PC-9 (cell line): ENCODE data around the gene HS6ST1. TPM values are rescaled to one million over a fixed set of nuclear protein-coding genes. Genes with fewer than 3 reads are reported as not detected.

Experiments used
- BruUV-seq: library from RNA; stranded (reverse); fragments of 400-500 nt; replicated peaks from 2 replicates; lab custom pipeline; 2021; lab: Mats Ljungman, UMichigan
- CTCF ChIA-PET: fragments of 300-600 bp; sonication (Branson Sonifier 250); formaldehyde crosslinking; loops from one replicate; lab custom pipeline; 2022; ENCODE audit warnings: antibody characterized with exemption; lab: Charles Lee
- POLR2A ChIA-PET: fragments of 300-600 bp; sonication (Branson Sonifier 250); formaldehyde crosslinking; loops from one replicate; lab custom pipeline; 2022; ENCODE audit warnings: antibody characterized with exemption; ENCODE audit not compliant: unreplicated experiment; lab: Charles Lee
- DNase-seq, 2 experiments: peaks; one replicate each; pipeline versions ENCODE4 v3.0.0 to v3.0.0-alpha.2; 2015 to 2022; ENCODE audit warnings: mixed read lengths in 1 of 2
- H2AFZ ChIP-seq: fragments of 200-600 bp; sonication (generic); 2 replicates; pipeline ENCODE4 v1.8.1; 2017; ENCODE audit warnings: antibody characterized with exemption
- H3F3A ChIP-seq: fragments of 200-600 bp; sonication (generic); 2 replicates; pipeline ENCODE4 v1.8.1; 2017; ENCODE audit warnings: antibody characterized with exemption, mild to moderate bottlenecking, low read depth; ENCODE audit not compliant: insufficient read depth
- H3K27ac ChIP-seq: fragments of 200-600 bp; sonication (generic); 2 replicates; pipeline ENCODE4 v1.6.1; 2016; ENCODE audit warnings: mixed run types
- H3K27me3 ChIP-seq: fragments of 200-600 bp; sonication (generic); 2 replicates; pipeline ENCODE4 v1.6.1; 2016; ENCODE audit warnings: low read depth, mixed run types; ENCODE audit not compliant: insufficient read depth
- H3K36me3 ChIP-seq: fragments of 200-600 bp; sonication (generic); 2 replicates; pipeline ENCODE4 v1.6.1; 2016; ENCODE audit warnings: low read depth, mixed run types
- H3K4me1 ChIP-seq: fragments of 200-600 bp; sonication (generic); replicated peaks from 2 replicates; pipeline ENCODE4 v1.6.1; 2016; ENCODE audit warnings: mixed run types; ENCODE audit not compliant: insufficient read depth
- H3K4me2 ChIP-seq: fragments of 200-600 bp; sonication (generic); 2 replicates; pipeline ENCODE4 v1.6.1; 2017; ENCODE audit warnings: mixed run types
- H3K4me3 ChIP-seq: fragments of 200-600 bp; sonication (generic); 2 replicates; pipeline ENCODE4 v1.6.1; 2016; ENCODE audit warnings: mixed run types
- H3K79me2 ChIP-seq: fragments of 200-600 bp; sonication (generic); 2 replicates; pipeline ENCODE4 v1.6.1; 2017; ENCODE audit warnings: low read depth, mixed run types
- H3K9me2 ChIP-seq: fragments of 200-600 bp; sonication (generic); 2 replicates; pipeline ENCODE4 v1.8.1; 2017; ENCODE audit warnings: mild to moderate bottlenecking; ENCODE audit not compliant: insufficient read depth
- H3K9me3 ChIP-seq: fragments of 200-600 bp; sonication (generic); 2 replicates; pipeline ENCODE4 v1.8.1; 2016; ENCODE audit warnings: low read depth; ENCODE audit not compliant: insufficient read depth
- H4K20me1 ChIP-seq: fragments of 200-600 bp; sonication (generic); 2 replicates; pipeline ENCODE4 v1.8.1; 2017; ENCODE audit not compliant: insufficient read depth
- CTCF ChIP-seq: fragments of 200-600 bp; sonication (generic); conservative IDR thresholded peaks from 2 replicates; pipeline ENCODE4 v1.6.1; 2017; ENCODE audit warnings: mixed run types, antibody characterized with exemption, mild to moderate bottlenecking, moderate library complexity
- EZH2 ChIP-seq: fragments of 200-600 bp; sonication (generic); IDR thresholded peaks from 2 replicates; pipeline ENCODE4 v1.8.0; 2017; ENCODE audit warnings: antibody characterized with exemption, low read depth
- intact Hi-C: fragments of 100-400 bp; cut with micrococcal nuclease; formaldehyde crosslinking; loops from one replicate; pipeline ENCODE4 v1.10.0; 2022; ENCODE audit not compliant: unreplicated experiment
- total RNA-seq: library from RNA; stranded (reverse); gene quantifications from 2 replicates; pipeline ENCODE4 v1.2.3, GENCODE V29; 2021

HS6ST1 gene
- total RNA-seq, 1 experiment from 2014 or later = 20.2 TPM

DNA sequence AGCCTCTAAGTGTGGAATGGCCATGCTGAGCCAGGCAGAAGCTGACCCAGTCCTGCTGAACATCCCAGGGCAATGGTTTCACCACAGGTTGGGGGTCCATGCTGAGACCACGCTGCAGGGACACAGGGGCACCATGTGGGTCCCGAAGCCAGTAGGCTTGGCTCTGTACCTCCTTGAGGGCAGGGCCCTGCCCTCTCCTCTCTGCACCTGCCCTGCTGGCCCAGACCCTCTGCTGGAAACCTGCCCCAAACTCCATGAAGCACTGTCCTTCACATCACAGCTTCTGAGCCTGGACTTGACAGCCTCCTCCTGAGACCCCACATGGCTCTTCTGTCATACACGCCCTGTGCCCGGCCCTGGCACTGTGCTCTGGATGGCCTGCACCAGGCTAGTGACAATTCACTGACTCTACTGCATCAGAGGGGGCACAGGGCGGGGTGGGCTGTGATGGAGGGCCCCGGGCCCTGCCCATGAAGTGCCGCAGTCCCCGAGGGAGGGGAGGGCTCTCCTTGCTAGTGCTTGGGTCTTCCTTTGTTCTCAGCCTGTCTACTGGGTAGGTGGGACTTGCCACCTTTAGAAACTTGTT, 24.7 kb downstream of the HS6ST1 start:
- Histone ChIP-seq H3K27me3 (no peaks in the 10 kb centered on the region), H3F3A (no peaks in the 10 kb centered on the region; the same call in 1 of the 2 replicates), H3K4me2 (no peak overlapping the region), H3K27ac (no peak overlapping the region), H3K9me3 (no peaks in the 10 kb centered on the region), H3K36me3 (no peaks in the 10 kb centered on the region), H4K20me1 (peaks cover 47% of the 10 kb centered on the region), H3K79me2 (peaks cover 57% of the 10 kb centered on the region), H3K4me3 (no peak overlapping the region), H3K9me2 (no peaks in the 10 kb centered on the region), H2AFZ (no peak overlapping the region), H3K4me1 (no peaks in the 10 kb centered on the region)
- no peak for DNase-seq
- ChIA-PET CTCF (no interaction called here), POLR2A (no interaction called here)
- intact Hi-C loops = no loop called here
- no TSS peak for BruUV-seq
- TF ChIP-seq CTCF = no peak
- TF ChIP-seq EZH2 = no peak

GRCh38 chr2:128293426-128293755, 25.3 kb downstream of the HS6ST1 start:
- Histone ChIP-seq H3F3A (no peaks in the 10 kb centered on the region; the same call in 1 of the 2 replicates), H3K27ac (no peak overlapping the region), H3K27me3 (no peaks in the 10 kb centered on the region), H3K36me3 (no peaks in the 10 kb centered on the region), H2AFZ (no peak overlapping the region), H3K4me1 (no peaks in the 10 kb centered on the region), H3K9me3 (no peaks in the 10 kb centered on the region), H3K4me3 (no peak overlapping the region), H4K20me1 (peaks cover 48% of the 10 kb centered on the region), H3K9me2 (no peaks in the 10 kb centered on the region), H3K4me2 (no peak overlapping the region), H3K79me2 (peaks cover 51% of the 10 kb centered on the region)
- ChIA-PET CTCF (no interaction called here), POLR2A (no interaction called here)
- no TSS peak for BruUV-seq
- intact Hi-C loops = no loop called here
- TF ChIP-seq EZH2 = no peak
- no peak for TF ChIP-seq CTCF
- no peak for DNase-seq

DNA sequence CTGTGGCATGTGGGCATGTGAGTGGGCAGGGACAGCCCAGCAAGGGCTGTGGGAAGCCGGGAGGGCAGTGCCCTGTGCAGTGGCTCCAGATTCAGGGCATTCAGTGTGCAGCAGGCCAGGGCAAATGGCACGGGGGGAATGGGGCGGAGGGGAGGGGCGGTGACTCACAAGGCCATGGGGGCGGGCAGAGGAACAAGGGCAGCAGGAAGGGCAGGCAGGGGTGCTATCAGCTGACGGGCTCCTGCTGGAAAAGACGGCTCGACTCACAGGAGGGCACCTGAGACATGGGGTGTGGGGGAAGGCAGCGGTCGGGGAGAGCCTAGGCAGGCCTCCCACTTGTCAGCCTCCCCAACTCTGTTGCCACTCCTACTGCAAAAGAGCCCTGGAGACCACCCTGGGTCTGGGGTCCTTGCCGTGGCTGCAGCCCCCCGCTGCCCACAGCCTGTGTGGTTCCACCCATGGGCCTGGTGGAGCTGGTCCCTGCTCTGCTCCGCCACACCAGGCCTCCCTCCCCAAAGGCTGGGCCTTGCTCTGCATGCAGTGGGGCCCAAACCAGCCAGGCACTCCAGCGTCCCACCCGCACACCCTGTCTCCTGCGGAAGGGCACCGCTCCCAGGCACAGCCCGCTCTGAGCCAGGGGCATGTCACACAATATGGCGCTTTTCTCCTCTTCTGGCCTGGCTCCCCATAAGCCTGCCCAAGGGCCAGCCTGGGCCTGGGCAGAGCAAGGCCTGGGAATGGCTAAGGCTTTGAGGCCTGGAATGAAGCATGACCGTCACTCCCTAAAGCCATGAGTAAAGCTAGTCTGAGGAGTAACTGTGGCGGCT, 25.9 kb downstream of the HS6ST1 start:
- Histone ChIP-seq H4K20me1 (peaks cover 54% of the 10 kb centered on the region), H3K4me3 (no peak overlapping the region), H2AFZ (no peak overlapping the region), H3K27me3 (no peaks in the 10 kb centered on the region), H3K9me2 (no peaks in the 10 kb centered on the region), H3K36me3 (no peaks in the 10 kb centered on the region), H3K4me2 (no peak overlapping the region), H3K27ac (no peak overlapping the region), H3K4me1 (no peaks in the 10 kb centered on the region), H3K9me3 (no peaks in the 10 kb centered on the region), H3K79me2 (peaks cover 48% of the 10 kb centered on the region), H3F3A (no peaks in the 10 kb centered on the region; the same call in 1 of the 2 replicates)
- BruUV-seq = no TSS peak
- TF ChIP-seq EZH2 (no peak), CTCF (no peak)
- POLR2A ChIA-PET = no interaction called here
- intact Hi-C loops = no loop called here
- DNase-seq = peak in 1 of 2 experiments; percentile 44
- CTCF ChIA-PET = no interaction called here
